Osteocyte (in vitro differentiated cells): ENCODE data around the gene C3orf85. TPM values are rescaled to one million over a fixed set of nuclear protein-coding genes. Genes with fewer than 3 reads are reported as not detected.

Source experiments
- DNase-seq: peaks from one replicate; pipeline ENCODE4 v3.0.0; 2021; ENCODE audit warnings: mixed read lengths; ENCODE audit not compliant: unreplicated experiment; ENCODE audit errors: extremely low spot score
- H3K27ac Mint-ChIP-seq: one replicate; pipeline ENCODE4 v1.8.0; 2021; ENCODE audit warnings: mild to moderate bottlenecking, mixed read lengths; ENCODE audit not compliant: unreplicated experiment
- H3K27me3 Mint-ChIP-seq: one replicate; pipeline ENCODE4 v1.8.0; 2021; ENCODE audit warnings: mixed read lengths; ENCODE audit not compliant: unreplicated experiment
- H3K36me3 Mint-ChIP-seq: one replicate; pipeline ENCODE4 v1.8.0; 2021; ENCODE audit warnings: mixed read lengths; ENCODE audit not compliant: unreplicated experiment
- H3K4me1 Mint-ChIP-seq: one replicate; pipeline ENCODE4 v1.8.0; 2021; ENCODE audit warnings: mixed read lengths; ENCODE audit not compliant: unreplicated experiment
- H3K4me3 Mint-ChIP-seq: one replicate; pipeline ENCODE4 v1.8.0; 2021; ENCODE audit warnings: mild to moderate bottlenecking, moderate library complexity, mixed read lengths; ENCODE audit not compliant: unreplicated experiment
- H3K9me3 Mint-ChIP-seq: one replicate; pipeline ENCODE4 v1.8.0; 2021; ENCODE audit warnings: mixed read lengths; ENCODE audit not compliant: unreplicated experiment
- CTCF ChIP-seq: fragments of 200-600 bp; sonication (generic); IDR thresholded peaks from 2 replicates; pipeline ENCODE4 v1.5.0; 2021; ENCODE audit warnings: antibody characterized with exemption, mild to moderate bottlenecking, moderate library complexity
- total RNA-seq: library from RNA; stranded (reverse); gene quantifications from 2 replicates; pipeline ENCODE4 v1.2.1, GENCODE V29; 2021

The C3orf85 gene
- total RNA-seq, 1 donor from 2014 or later = not detected

- no peak for DNase-seq
Observed at GRCh38 chr3:109177908-109178307, 41.4 kb downstream of the C3orf85 start.

GRCh38 chr3:109178708-109179107 lies 42.2 kb downstream of the C3orf85 start:
- no peak for DNase-seq
- no peaks in the 10 kb centered on the region for H3K9me3 Mint-ChIP-seq
- no peak overlapping the region for H3K27ac Mint-ChIP-seq
- no peaks in the 10 kb centered on the region for H3K4me1 Mint-ChIP-seq
- no peaks in the 10 kb centered on the region for H3K36me3 Mint-ChIP-seq
- no peaks in the 10 kb centered on the region for H3K27me3 Mint-ChIP-seq
- H3K4me3 Mint-ChIP-seq = no peak overlapping the region
- no peak for TF ChIP-seq CTCF

More at GRCh38 chr3:109177908-109178307, 41.4 kb downstream of the C3orf85 start:
- H3K36me3 Mint-ChIP-seq = no peaks in the 10 kb centered on the region
- no peaks in the 10 kb centered on the region for H3K4me1 Mint-ChIP-seq
- H3K9me3 Mint-ChIP-seq = no peaks in the 10 kb centered on the region
- H3K27me3 Mint-ChIP-seq = no peaks in the 10 kb centered on the region
- no peak overlapping the region for H3K27ac Mint-ChIP-seq
- no peak overlapping the region for H3K4me3 Mint-ChIP-seq
- no peak for TF ChIP-seq CTCF

GRCh38 chr3:109184726-109185125 lies 48.2 kb downstream of the C3orf85 start:
- H3K27ac Mint-ChIP-seq = no peak overlapping the region
- TF ChIP-seq CTCF = no peak
- no peak for DNase-seq

GRCh38 chr3:109187390-109187789 lies 50.9 kb downstream of the C3orf85 start:
- TF ChIP-seq CTCF = no peak
- no peak for DNase-seq
- no peaks in the 10 kb centered on the region for H3K9me3 Mint-ChIP-seq
- no peaks in the 10 kb centered on the region for H3K36me3 Mint-ChIP-seq
- H3K4me1 Mint-ChIP-seq = no peaks in the 10 kb centered on the region
- no peak overlapping the region for H3K4me3 Mint-ChIP-seq
- H3K27ac Mint-ChIP-seq = no peak overlapping the region
- H3K27me3 Mint-ChIP-seq = peaks cover 2% of the 10 kb centered on the region

More at GRCh38 chr3:109184726-109185125, 48.2 kb downstream of the C3orf85 start:
- Mint-ChIP-seq H3K9me3 (no peaks in the 10 kb centered on the region), H3K36me3 (no peaks in the 10 kb centered on the region), H3K27me3 (peaks cover 2% of the 10 kb centered on the region), H3K4me3 (no peak overlapping the region), H3K4me1 (no peaks in the 10 kb centered on the region)

- no peak for TF ChIP-seq CTCF
- Mint-ChIP-seq H3K36me3 (no peaks in the 10 kb centered on the region), H3K27me3 (peaks cover 2% of the 10 kb centered on the region), H3K4me1 (no peaks in the 10 kb centered on the region), H3K27ac (no peak overlapping the region), H3K9me3 (no peaks in the 10 kb centered on the region), H3K4me3 (no peak overlapping the region)
- no peak for DNase-seq
Observed at GRCh38 chr3:109188741-109189140, 52.2 kb downstream of the C3orf85 start.
